K562 (cell line): ENCODE measurements around the gene KAZN. TPM values are rescaled to one million over a fixed set of nuclear protein-coding genes. Genes with fewer than 3 reads are reported as not detected.

Experiments
- CBFA2T2 ChIP-seq: fragments of 450-650 bp; conservative IDR thresholded peaks from 2 replicates; pipeline ENCODE4 v1.6.1; 2017; ENCODE audit warnings: mild to moderate bottlenecking
- DIDO1 ChIP-seq: fragments of 450-650 bp; IDR thresholded peaks from 2 replicates; pipeline ENCODE4 v1.6.1; 2016; ENCODE audit warnings: low read depth, missing biosample characterization, missing genetic modification characterization
- EZH2 ChIP-seq: IDR thresholded peaks from 2 replicates; pipeline ENCODE4 v1.6.1; 2012; ENCODE audit warnings: low read depth, mild to moderate bottlenecking, inconsistent platforms, low read length, borderline replicate concordance
- KLF1 ChIP-seq: fragments of 450-650 bp; IDR thresholded peaks from 2 replicates; pipeline ENCODE4 v1.6.1; 2016; ENCODE audit warnings: missing genetic modification characterization, missing compliant biosample characterization
- MAZ ChIP-seq, 2 experiments: fragments of 450-650 bp in 1 of 2; sonication (generic) in 1 of 2; formaldehyde crosslinking; IDR thresholded peaks in 1 of 2; conservative IDR thresholded peaks in 1 of 2; 2 replicates each; pipeline versions ENCODE4 v1.4.0 to v1.5.0; 2020; ENCODE audit warnings: mild to moderate bottlenecking in 1 of 2, missing genetic modification reagents in 1 of 2
- MCM5 ChIP-seq: fragments of 450-650 bp; IDR thresholded peaks from 2 replicates; pipeline ENCODE4 v1.6.1; 2016; ENCODE audit warnings: low read depth
- NFE2L1 ChIP-seq: fragments of 450-650 bp; IDR thresholded peaks from 2 replicates; pipeline ENCODE4 v1.6.1; 2016; ENCODE audit warnings: missing genetic modification characterization, low read depth, mild to moderate bottlenecking, missing compliant biosample characterization, moderate library complexity, borderline replicate concordance
- SETDB1 ChIP-seq: IDR thresholded peaks from one replicate; pipeline ENCODE4 v1.6.1; 2012; ENCODE audit warnings: low read length, control low read depth, inconsistent platforms
- TRIM24 ChIP-seq, 2 experiments: fragments of 450-650 bp; IDR thresholded peaks; 2 replicates each; pipeline ENCODE4 v1.6.1; 2016
- ZBTB17 ChIP-seq: fragments of 450-650 bp; formaldehyde crosslinking; IDR thresholded peaks from 2 replicates; pipeline ENCODE4 v1.4.0; 2020; ENCODE audit warnings: mild to moderate bottlenecking
- ZNF318 ChIP-seq, 2 experiments: fragments of 450-650 bp; IDR thresholded peaks; 2 replicates each; pipeline ENCODE4 v1.6.1; 2016; ENCODE audit warnings: mild to moderate bottlenecking in 2 of 2, borderline replicate concordance in 1 of 2, low read depth in 1 of 2, moderate library complexity in 1 of 2
- ZNF395 ChIP-seq: fragments of 200-800 bp; sonication (Bioruptor generic); IDR thresholded peaks from 2 replicates; pipeline ENCODE4 v1.6.1; 2017; ENCODE audit warnings: missing genetic modification characterization, missing compliant biosample characterization
- ZNF398 ChIP-seq: fragments of 250-450 bp; sonication (Bioruptor Pico); IDR thresholded peaks from 2 replicates; pipeline ENCODE4 v1.8.0; 2021; ENCODE audit warnings: moderate library complexity, mild to moderate bottlenecking, inconsistent platforms
- ZNF644 ChIP-seq: fragments of 200-800 bp; sonication (Bioruptor generic); IDR thresholded peaks from 2 replicates; pipeline ENCODE4 v1.6.1; 2016; ENCODE audit warnings: low read depth, missing genetic modification characterization, missing compliant biosample characterization
- ZNF707 ChIP-seq: fragments of 250-450 bp; sonication (Bioruptor Pico); conservative IDR thresholded peaks from 2 replicates; pipeline ENCODE4 v1.8.0; 2022; ENCODE audit warnings: inconsistent platforms, mild to moderate bottlenecking, moderate library complexity
- polyA plus RNA-seq, 8 experiments: library from polyadenylated mRNA; depleted of rRNA in 4 of 8; stranded (reverse) in 5 of 8; unstranded in 3 of 8; fragments of >200 nt; fragmentation: Nextera tagmentation in 2 of 8; fragmentation: Illumina TruSeq in 1 of 8; extraction: Ambion mirVana in 2 of 8; extraction: Trizol in 1 of 8; gene quantifications; 2 replicates each; pipeline versions ENCODE4 v1.2.1 to v1.2.3, GENCODE V29; 2011 to 2014; ENCODE audit warnings: inconsistent platforms in 1 of 8, missing spikeins in 1 of 8
- total RNA-seq, 7 experiments: library from RNA; depleted of rRNA in 6 of 7; stranded (reverse); fragments of >200 nt in 6 of 7; fragmentation: Illumina TruSeq in 2 of 7; extraction: Trizol in 2 of 7; gene quantifications; 2 replicates each; pipeline versions ENCODE4 v1.2.1 to v1.2.3, GENCODE V29; 2011 to 2021; ENCODE audit warnings: low replicate concordance in 1 of 7

KAZN gene
- total and polyA plus RNA-seq, 9 of the 15 experiments (the other 6 are each of a cell fraction or from before 2014, with no cell fraction given), result 2.1 to 21.6 (median 5.4) TPM

- TF ChIP-seq ZNF398, result no peak
- peak; percentile 88 to 93 for TF ChIP-seq TRIM24 (IDR thresholded peaks at IDR 0.05)
- TF ChIP-seq MCM5, result no peak
- peak in 1 of 2 experiments; percentile 67; a peak in 2 of 4 replicates for TF ChIP-seq MAZ (CRISPR knock-in tag; conservative IDR thresholded peaks at IDR 0.05 in 1 of 2, IDR thresholded peaks at IDR 0.05 in 1 of 2)
- TF ChIP-seq DIDO1 (tag), result no peak
- no peak for TF ChIP-seq NFE2L1
- no peak for TF ChIP-seq ZNF644
- TF ChIP-seq ZBTB17 (CRISPR knock-in tag), result 0 out of 2 replicates have a peak, but pooled peaks have one; percentile 23
- TF ChIP-seq EZH2, result no peak
- no peak for TF ChIP-seq ZNF707 (CRISPR knock-in tag)
- 0 out of 2 replicates have a peak, but pooled peaks have one; percentile 56 for TF ChIP-seq ZNF395
- no peak for TF ChIP-seq SETDB1
- TF ChIP-seq ZNF318 (IDR thresholded peaks at IDR 0.05; ENCODE audit: borderline replicate concordance in 1 of 2, low read depth in 1 of 2), result no peak
- no peak for TF ChIP-seq KLF1 (tag)
- peak; percentile 88 for TF ChIP-seq CBFA2T2
Observed at GRCh38 chr1:14817223-14818170, 219.0 kb downstream of the KAZN start (continued).
